HG03558 (cell line): ENCODE measurements around the gene MCM10.

Source experiments
- ATAC-seq: cut with Tn5 transposase; IDR thresholded peaks from one replicate; pipeline ENCODE4 v1.9.1; 2021; ENCODE audit warnings: moderate number of reproducible peaks; ENCODE audit not compliant: unreplicated experiment; ENCODE audit errors: extremely low read depth

MCM10 gene

DNA sequence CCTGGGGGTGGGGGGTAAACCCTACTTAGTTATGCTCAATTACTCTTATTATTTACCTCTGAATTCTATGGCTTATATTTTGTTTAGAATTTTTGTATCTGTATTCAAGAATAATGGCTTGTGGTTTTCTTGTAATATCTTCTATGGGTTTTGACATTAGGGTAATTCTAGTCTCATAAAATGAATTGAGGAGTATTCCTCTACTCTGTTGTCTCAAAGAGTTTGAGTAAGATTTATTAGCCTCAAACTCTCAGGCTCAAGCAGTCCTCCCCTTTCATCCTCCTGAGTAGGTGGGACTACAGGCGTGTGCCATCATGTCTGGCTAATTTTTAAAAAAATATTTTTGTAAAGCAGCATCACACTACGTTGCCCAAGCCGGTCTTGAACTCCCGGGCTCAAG, 92.4 kb downstream of the MCM10 start:
- no peak for ATAC-seq

GRCh38 chr10:13256627-13257026, 95.3 kb downstream of the MCM10 start:
- no peak for ATAC-seq

DNA sequence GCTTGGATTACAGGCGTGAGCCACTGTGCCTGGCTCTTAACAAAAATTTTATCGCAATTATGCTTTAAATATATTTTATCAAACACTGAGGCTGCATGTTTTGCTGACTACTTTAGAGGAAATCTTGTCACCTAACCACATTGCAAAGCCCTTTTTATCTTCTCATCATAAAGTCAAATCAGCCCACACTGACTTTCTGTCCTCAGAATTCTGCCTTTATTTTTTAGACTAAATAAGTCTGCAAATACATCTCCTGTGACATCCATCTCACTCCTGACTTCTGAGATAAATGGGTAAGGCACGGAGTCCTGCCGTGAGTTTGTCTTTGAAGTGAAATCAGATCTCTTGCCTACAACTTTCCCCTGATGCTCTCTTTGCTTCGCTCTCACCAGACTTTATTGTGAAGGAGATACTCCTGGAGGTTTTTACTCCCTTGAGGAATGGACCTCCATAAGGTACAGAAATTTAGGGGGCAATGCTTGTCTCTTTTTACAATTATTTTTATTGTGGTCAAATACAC, 96.3 kb downstream of the MCM10 start:
- no peak for ATAC-seq
